Measurements from ENCODE around the gene FAM120B. TPM values are rescaled to one million over a fixed set of nuclear protein-coding genes. Genes with fewer than 3 reads are reported as not detected.

The FAM120B gene
- total RNA-seq, 1 experiment from 2014 or later, result 16.7 TPM

DNA sequence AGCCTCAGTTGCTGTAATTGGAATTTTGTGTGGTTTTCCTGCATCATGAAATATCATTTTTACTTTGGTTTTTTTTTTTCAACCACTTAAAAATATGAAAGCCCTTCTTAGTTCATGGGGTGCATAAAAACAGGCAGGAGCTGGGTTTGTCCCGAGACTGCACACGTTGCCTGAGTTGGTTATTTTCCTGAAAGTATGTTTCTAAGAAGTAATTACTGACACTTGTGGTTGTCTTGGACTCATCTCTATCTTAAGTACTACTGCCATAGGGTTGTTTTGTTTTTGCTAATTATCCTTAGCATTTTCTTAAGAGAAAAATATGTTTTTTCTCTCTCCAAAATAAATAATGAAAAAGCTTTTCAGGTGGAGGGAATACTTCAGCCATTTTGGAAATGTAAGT, 40.1 kb downstream of the FAM120B start:
- no CpG with 5 or more reads among the region's 2 CpGs for WGBS (ENCODE audit: extremely low coverage, insufficient read length, low lambda C conversion rate)
- DNase-seq, result no peak
- Histone ChIP-seq H2BK120ac (ENCODE audit: low read depth, low read length, poor library complexity, severe bottlenecking) (no peak overlapping the region), H2BK15ac (ENCODE audit: low read depth, low read length) (no peak overlapping the region), H3K9me3 (ENCODE audit: control insufficient read depth, low read depth, low read length) (no peaks in the 10 kb centered on the region), H4K8ac (replicated peaks; ENCODE audit: insufficient read length, low read depth, low read length) (no peak overlapping the region), H3K27me3 (ENCODE audit: insufficient read depth, low read length) (no peaks in the 10 kb centered on the region), H2AFZ (ENCODE audit: low read length) (no peak overlapping the region), H4K20me1 (ENCODE audit: control insufficient read depth, insufficient read depth, insufficient read length) (no peaks in the 10 kb centered on the region), H3K79me1 (ENCODE audit: insufficient read depth, low read depth, low read length, poor library complexity, severe bottlenecking) (peaks cover 3% of the 10 kb centered on the region), H3K23ac (ENCODE audit: insufficient read length, low read depth, low read length) (no peak overlapping the region), H3K27ac (ENCODE audit: insufficient read length, low read depth, low read length) (no peak overlapping the region), H4K91ac (ENCODE audit: insufficient read length, low read depth, low read length) (no peak overlapping the region), H3K18ac (ENCODE audit: insufficient read length, low read depth, low read length) (no peak overlapping the region), H2BK12ac (ENCODE audit: insufficient read length, low read depth, low read length) (no peak overlapping the region), H3K4me1 (ENCODE audit: insufficient read depth, low read length) (peaks cover 5% of the 10 kb centered on the region; the same call in 1 of the 2 replicates), H3T11ph (ENCODE audit: low read length) (no peak overlapping the region), H3K4me2 (ENCODE audit: insufficient read depth, insufficient read length, low read length) (no peak overlapping the region), H2BK5ac (ENCODE audit: insufficient read length, low read length) (no peak overlapping the region), H2AK5ac (ENCODE audit: insufficient read length, low read length) (no peak overlapping the region), H4K5ac (ENCODE audit: insufficient read length, low read depth, low read length) (no peak overlapping the region), H3K14ac (ENCODE audit: insufficient read depth, low read length) (no peak overlapping the region), H2BK20ac (ENCODE audit: low read depth, low read length, poor library complexity, severe bottlenecking) (no peak overlapping the region), H3K9ac (ENCODE audit: extremely low read depth, insufficient read length, low read length) (no peak overlapping the region), H3K4ac (ENCODE audit: low read depth, low read length) (no peak overlapping the region), H3K79me2 (ENCODE audit: insufficient read depth, low read length) (no peaks in the 10 kb centered on the region; the same call in 1 of the 2 replicates), H3K23me2 (ENCODE audit: insufficient read length, low read depth, low read length, poor library complexity, severe bottlenecking) (no peaks in the 10 kb centered on the region), H3K56ac (ENCODE audit: insufficient read length, low read depth, low read length) (no peak overlapping the region)
- Mint-ChIP-seq H3K36me3 (ENCODE audit: insufficient read depth in 1 of 3, low read depth in 3 of 3) (peaks cover 33 to 42% (median 35%) of the 10 kb centered on the region in 3 experiments), H3K9me3 (peaks cover 7 to 9% of the 10 kb centered on the region in 2 experiments), H3K4me3 (no peak overlapping the region), H3K4me1 (peaks cover 9 to 12% of the 10 kb centered on the region in 2 experiments), H3K27ac (no peak overlapping the region), H3K27me3 (ENCODE audit: low read depth) (no peaks in the 10 kb centered on the region)
- TF ChIP-seq, protein P1, sequence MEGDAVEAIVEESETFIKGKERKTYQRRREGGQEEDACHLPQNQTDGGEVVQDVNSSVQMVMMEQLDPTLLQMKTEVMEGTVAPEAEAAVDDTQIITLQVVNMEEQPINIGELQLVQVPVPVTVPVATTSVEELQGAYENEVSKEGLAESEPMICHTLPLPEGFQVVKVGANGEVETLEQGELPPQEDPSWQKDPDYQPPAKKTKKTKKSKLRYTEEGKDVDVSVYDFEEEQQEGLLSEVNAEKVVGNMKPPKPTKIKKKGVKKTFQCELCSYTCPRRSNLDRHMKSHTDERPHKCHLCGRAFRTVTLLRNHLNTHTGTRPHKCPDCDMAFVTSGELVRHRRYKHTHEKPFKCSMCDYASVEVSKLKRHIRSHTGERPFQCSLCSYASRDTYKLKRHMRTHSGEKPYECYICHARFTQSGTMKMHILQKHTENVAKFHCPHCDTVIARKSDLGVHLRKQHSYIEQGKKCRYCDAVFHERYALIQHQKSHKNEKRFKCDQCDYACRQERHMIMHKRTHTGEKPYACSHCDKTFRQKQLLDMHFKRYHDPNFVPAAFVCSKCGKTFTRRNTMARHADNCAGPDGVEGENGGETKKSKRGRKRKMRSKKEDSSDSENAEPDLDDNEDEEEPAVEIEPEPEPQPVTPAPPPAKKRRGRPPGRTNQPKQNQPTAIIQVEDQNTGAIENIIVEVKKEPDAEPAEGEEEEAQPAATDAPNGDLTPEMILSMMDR (conservative IDR thresholded peaks at IDR 0.05), result no peak

Measured in H9 (cell line).